Activated CD4-positive, alpha-beta memory T cell treated with anti-CD3 and anti-CD28 coated beads for 36 hours (primary cell): ENCODE measurements around the gene TMEM229B. TPM values are rescaled to one million over a fixed set of nuclear protein-coding genes. Genes with fewer than 3 reads are reported as not detected.

Experiments used
- CTCF ChIA-PET: fragments of 350-600 bp; sonication (Branson Sonifier 250); formaldehyde crosslinking; loops from one replicate; lab custom pipeline; 2021; ENCODE audit warnings: antibody characterized with exemption, inconsistent platforms; lab: Charles Lee
- POLR2A ChIA-PET: fragments of 350-600 bp; sonication (Branson Sonifier 250); formaldehyde crosslinking; loops from one replicate; lab custom pipeline; 2021; ENCODE audit warnings: antibody characterized with exemption; lab: Charles Lee
- DNase-seq: peaks from one replicate; pipeline ENCODE4 v3.0.0-alpha.2; 2020
- H3K27ac Mint-ChIP-seq: one replicate; pipeline ENCODE4 v1.8.0; 2021; ENCODE audit warnings: mixed read lengths
- H3K27me3 Mint-ChIP-seq: one replicate; pipeline ENCODE4 v1.8.0; 2021; ENCODE audit warnings: mixed read lengths
- H3K36me3 Mint-ChIP-seq: one replicate; pipeline ENCODE4 v1.8.0; 2021; ENCODE audit warnings: mixed read lengths
- H3K4me1 Mint-ChIP-seq: one replicate; pipeline ENCODE4 v1.8.0; 2021; ENCODE audit warnings: low read depth, mixed read lengths
- H3K4me3 Mint-ChIP-seq: one replicate; pipeline ENCODE4 v1.8.0; 2021; ENCODE audit warnings: mild to moderate bottlenecking, mixed read lengths
- H3K9me3 Mint-ChIP-seq: one replicate; pipeline ENCODE4 v1.8.0; 2021; ENCODE audit warnings: mixed read lengths
- intact Hi-C: fragments of 100-400 bp; cut with micrococcal nuclease; formaldehyde crosslinking; loops from one replicate; pipeline ENCODE4 v1.15.1; 2023
- total RNA-seq, 2 experiments: library from RNA; stranded (reverse); gene quantifications; one replicate each; pipeline ENCODE4 v1.2.3, GENCODE V29; 2021

TMEM229B gene
- total RNA-seq, 2 experiments from 2014 or later = 0.93 to 1.1 TPM

DNA sequence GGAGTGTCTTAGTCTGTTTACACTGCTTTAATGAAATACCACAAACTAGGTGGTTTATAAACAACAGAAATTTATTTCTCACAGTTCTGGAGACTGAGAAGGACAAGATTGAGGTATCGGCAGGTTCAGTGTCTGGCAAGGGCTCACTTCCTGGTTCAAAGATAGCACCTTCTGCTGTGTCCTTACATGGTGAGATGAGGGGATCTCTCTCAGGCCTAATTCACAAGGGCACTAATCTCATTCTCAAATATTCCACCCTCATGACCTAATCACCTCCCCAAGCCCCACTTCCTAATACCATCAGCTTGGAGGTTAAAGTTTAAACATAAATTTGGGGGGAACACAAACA lies 41.5 kb downstream of the TMEM229B start:
- Mint-ChIP-seq H3K9me3 (peaks cover 5% of the 10 kb centered on the region), H3K36me3 (no peaks in the 10 kb centered on the region), H3K4me3 (no peak overlapping the region), H3K27ac (no peak overlapping the region), H3K4me1 (no peaks in the 10 kb centered on the region), H3K27me3 (peaks cover 7% of the 10 kb centered on the region)
- no peak for DNase-seq
- ChIA-PET POLR2A (no interaction called here), CTCF (interaction anchor here (1.1 to 1.9 kb wide), 4 partner anchors 17 to 124 kb away, joined by 4 to 8 read pairs (median 6); no protein-coding TSS in a partner anchor)
- intact Hi-C loops = no loop called here

DNA sequence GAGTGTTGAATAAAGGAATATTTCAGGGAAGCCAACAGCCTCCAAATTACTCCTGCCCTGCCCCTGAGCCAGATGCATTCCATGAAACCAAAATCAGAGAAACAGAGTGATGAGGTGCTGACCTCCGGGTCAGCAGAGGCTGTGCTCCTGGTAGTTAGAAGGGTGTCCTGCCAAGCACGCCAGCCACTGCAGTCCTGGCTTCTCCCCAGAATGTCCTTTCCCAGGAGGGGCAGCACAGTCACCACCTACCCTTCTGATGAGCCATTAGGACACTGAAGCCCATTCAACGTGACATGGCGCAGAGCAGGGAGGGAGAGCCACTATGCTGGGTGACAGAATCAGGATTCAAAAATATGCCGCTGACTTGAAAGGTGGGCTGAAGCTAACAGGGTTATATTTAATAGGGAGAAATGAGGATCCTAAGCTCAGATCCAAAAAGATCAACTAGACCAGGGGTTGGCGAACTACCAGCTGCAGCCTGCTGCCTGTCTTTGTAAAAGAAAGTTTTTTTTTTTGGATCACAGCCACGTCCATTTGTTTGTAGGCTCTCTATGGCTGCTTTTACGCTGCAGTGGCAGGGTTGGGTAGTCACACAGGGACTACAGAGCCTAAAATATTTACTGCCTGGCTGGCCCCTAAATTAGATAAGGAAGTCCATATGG lies 42.0 kb downstream of the TMEM229B start:
- Mint-ChIP-seq H3K36me3 (no peaks in the 10 kb centered on the region), H3K9me3 (peaks cover 5% of the 10 kb centered on the region), H3K4me1 (no peaks in the 10 kb centered on the region), H3K27ac (no peak overlapping the region), H3K4me3 (no peak overlapping the region), H3K27me3 (peaks cover 7% of the 10 kb centered on the region)
- POLR2A ChIA-PET = no interaction called here
- intact Hi-C loops = no loop called here
- no peak for DNase-seq
- CTCF ChIA-PET = interaction anchor here (0.7 to 1.9 kb wide), 5 partner anchors 17 to 1193 kb away, joined by 3 to 8 read pairs (median 4); no protein-coding TSS in a partner anchor

DNA sequence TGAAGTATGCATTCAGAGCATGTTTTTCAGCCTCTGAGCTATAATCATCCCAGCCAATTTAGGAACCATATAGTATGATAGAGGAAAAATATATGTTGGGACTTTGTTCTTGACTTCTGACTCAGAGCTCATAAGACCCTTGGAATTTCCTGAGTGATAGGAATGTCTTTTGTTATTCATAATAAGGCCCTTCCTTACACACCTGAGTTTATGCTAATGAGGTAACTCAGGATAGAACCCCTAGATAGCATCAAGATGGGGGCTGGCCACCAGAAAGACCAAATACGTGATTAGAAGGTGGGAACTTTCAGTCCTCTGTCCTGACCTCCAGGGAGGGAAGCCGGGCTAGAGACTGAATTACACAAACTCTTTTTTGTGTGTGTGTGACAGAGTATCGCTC lies 44.1 kb downstream of the TMEM229B start:
- ChIA-PET POLR2A (interaction anchor here (0.6 kb wide), 1 partner anchor 55 kb away, joined by 3 read pairs; no protein-coding TSS in a partner anchor), CTCF (interaction anchor here (1.3 to 1.8 kb wide), 2 partner anchors 17 to 126 kb away, joined by 7 to 10 read pairs; no protein-coding TSS in a partner anchor)
- no peak for DNase-seq
- Mint-ChIP-seq H3K36me3 (no peaks in the 10 kb centered on the region), H3K4me3 (no peak overlapping the region), H3K27ac (no peak overlapping the region), H3K9me3 (no peaks in the 10 kb centered on the region), H3K4me1 (no peaks in the 10 kb centered on the region), H3K27me3 (peaks cover 7% of the 10 kb centered on the region)
- intact Hi-C loops = no loop called here

DNA sequence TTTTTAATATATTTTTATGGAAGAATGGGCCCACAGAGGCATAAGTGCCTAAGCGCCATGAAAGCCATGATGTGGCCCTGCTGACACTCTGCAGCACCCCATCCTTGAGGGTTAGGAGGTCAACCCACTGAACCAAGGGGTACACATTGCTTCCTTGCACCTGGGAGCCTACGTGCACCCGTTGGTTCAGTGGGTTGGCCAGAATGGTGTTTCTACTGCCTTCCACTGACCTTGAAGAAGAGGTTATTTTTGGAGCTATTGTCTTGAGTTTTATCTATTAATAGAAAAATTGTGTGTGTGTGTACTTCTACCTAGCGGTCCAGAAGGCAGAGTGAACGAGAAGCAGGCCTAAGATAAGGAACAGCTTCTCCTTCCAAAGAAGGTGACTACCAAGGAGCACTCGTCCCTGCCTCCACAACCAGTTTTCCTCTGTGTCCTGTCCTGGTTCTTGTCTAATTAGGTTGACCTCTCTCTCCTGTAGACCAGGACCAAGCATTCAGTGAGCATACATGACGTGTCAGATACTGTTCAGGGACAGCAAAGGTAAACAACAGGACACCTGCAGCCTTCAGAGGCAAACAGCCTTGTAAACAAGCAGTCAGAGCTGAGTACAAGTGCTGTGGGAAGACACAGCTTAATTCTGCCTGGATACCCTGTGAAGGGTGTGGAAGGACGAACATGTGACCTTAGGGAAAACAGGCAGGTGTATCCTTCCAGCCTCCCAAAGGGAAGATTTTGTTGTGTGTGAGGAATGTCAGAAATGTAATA lies 46.2 kb downstream of the TMEM229B start:
- H3K9me3 Mint-ChIP-seq = no peaks in the 10 kb centered on the region
- ChIA-PET POLR2A (no interaction called here), CTCF (interaction anchor here (0.9 to 1.5 kb wide), 3 partner anchors 15 to 165 kb away, joined by 3 to 4 read pairs (median 4); no protein-coding TSS in a partner anchor)
- no peak overlapping the region for H3K4me3 Mint-ChIP-seq
- intact Hi-C loops = no loop called here
- peaks cover 7% of the 10 kb centered on the region for H3K27me3 Mint-ChIP-seq
- H3K27ac Mint-ChIP-seq = no peak overlapping the region
- H3K4me1 Mint-ChIP-seq = no peaks in the 10 kb centered on the region
- no peaks in the 10 kb centered on the region for H3K36me3 Mint-ChIP-seq
- DNase-seq = no peak

DNA sequence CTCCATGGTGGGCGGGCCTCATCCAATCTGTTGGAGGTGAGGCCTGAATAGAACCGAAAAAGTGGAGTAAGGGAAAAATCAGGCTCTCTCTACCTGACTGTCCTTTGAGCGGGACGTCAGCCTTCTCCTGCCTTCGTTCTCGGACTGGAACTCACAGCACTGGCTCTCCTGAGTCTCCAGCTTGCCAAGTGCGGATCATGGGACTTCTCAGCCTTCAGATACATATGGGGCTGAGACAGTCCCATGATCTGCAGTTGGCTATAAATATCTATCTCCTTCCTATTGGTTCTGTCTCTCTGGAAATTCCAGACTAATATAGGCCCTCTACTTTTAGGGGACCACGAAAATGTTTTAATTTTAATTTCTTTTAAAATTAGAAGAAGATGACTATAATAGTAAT lies 46.8 kb downstream of the TMEM229B start:
- CTCF ChIA-PET = interaction anchor here (0.9 to 1.4 kb wide), 2 partner anchors 14 to 166 kb away, joined by 3 to 4 read pairs; no protein-coding TSS in a partner anchor
- Mint-ChIP-seq H3K27me3 (peaks cover 7% of the 10 kb centered on the region), H3K27ac (no peak overlapping the region), H3K4me3 (no peak overlapping the region), H3K9me3 (no peaks in the 10 kb centered on the region), H3K36me3 (no peaks in the 10 kb centered on the region), H3K4me1 (no peaks in the 10 kb centered on the region)
- intact Hi-C loops = no loop called here
- POLR2A ChIA-PET = no interaction called here
- DNase-seq = no peak

DNA sequence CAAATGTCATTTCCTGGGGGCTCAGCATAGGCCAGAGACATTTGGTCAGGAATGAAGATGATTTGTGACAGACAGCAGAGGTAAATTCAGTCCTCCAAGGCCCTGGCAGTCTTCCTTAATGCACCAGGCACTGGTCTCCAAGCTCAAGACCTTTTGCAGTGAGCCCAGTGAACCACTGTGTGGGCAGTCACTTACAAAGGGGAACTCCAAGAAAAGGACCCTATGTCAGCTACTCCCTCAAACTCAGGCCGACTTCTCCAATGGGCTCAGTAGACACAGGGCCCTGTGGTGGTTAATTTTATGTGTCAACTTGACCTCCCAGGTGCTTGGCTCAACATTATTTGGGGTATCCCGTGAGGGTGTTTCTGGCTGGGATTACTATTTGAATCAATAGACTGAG lies 47.3 kb downstream of the TMEM229B start:
- no peaks in the 10 kb centered on the region for H3K36me3 Mint-ChIP-seq
- intact Hi-C loops = no loop called here
- POLR2A ChIA-PET = no interaction called here
- H3K4me3 Mint-ChIP-seq = no peak overlapping the region
- peaks cover 7% of the 10 kb centered on the region for H3K27me3 Mint-ChIP-seq
- no peak for DNase-seq
- no peak overlapping the region for H3K27ac Mint-ChIP-seq
- H3K9me3 Mint-ChIP-seq = no peaks in the 10 kb centered on the region
- H3K4me1 Mint-ChIP-seq = no peaks in the 10 kb centered on the region
- CTCF ChIA-PET = no interaction called here

DNA sequence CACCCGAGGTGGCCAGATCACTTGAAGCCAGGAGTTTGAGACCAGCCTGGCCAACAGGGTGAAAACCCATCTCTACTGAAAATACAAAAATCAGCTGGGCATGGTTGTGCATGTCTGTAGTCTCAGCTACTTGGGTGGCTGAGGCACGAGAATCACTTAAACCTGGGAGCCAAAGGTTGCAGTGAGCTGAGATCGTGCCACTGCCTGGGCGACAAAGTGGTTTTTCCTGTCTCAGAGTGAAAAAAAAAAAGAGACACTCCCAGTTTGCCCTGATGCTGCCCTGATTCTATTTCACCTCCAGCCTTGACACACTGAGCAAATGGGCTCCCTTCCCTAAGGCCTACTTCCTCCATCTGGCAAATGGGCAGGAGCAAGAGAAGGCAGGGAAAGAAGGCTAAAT lies 48.0 kb downstream of the TMEM229B start:
- ChIA-PET POLR2A (no interaction called here), CTCF (interaction anchor here (5.3 kb wide), 1 partner anchor 14 kb away, joined by 23 read pairs; no protein-coding TSS in a partner anchor)
- Mint-ChIP-seq H3K36me3 (no peaks in the 10 kb centered on the region), H3K27ac (no peak overlapping the region), H3K9me3 (no peaks in the 10 kb centered on the region), H3K4me1 (no peaks in the 10 kb centered on the region), H3K4me3 (no peak overlapping the region), H3K27me3 (peaks cover 7% of the 10 kb centered on the region)
- intact Hi-C loops = no loop called here
- no peak for DNase-seq

DNA sequence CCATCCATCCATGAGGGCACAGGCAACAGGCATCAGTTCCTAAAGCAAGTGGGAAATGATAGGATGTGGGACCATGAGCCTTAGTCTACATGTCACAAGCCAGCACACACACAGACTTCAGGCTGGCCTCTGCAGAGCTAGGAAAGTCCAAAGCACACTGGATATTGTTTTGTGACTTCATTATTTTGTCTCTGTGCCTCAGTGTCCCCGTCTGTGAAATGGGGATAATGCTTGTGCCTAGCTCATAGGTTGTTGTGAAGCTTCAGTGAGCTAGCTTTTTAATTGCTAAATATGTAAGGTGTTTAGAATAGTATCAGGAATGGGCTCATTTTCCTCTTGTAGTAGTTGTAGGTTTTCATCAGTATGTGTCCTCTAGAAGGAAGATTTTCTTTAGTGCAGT lies 49.6 kb downstream of the TMEM229B start:
- Mint-ChIP-seq H3K4me3 (no peak overlapping the region), H3K4me1 (no peaks in the 10 kb centered on the region), H3K27ac (no peak overlapping the region), H3K36me3 (no peaks in the 10 kb centered on the region), H3K9me3 (no peaks in the 10 kb centered on the region), H3K27me3 (peaks cover 2% of the 10 kb centered on the region)
- CTCF ChIA-PET = interaction anchor here (1.1 to 5.3 kb wide), 3 partner anchors 12 to 132 kb away, joined by 3 to 23 read pairs (median 7); partner anchors contain the start of gene TMEM229B
- intact Hi-C loops = no loop called here
- DNase-seq = no peak
- POLR2A ChIA-PET = no interaction called here

DNA sequence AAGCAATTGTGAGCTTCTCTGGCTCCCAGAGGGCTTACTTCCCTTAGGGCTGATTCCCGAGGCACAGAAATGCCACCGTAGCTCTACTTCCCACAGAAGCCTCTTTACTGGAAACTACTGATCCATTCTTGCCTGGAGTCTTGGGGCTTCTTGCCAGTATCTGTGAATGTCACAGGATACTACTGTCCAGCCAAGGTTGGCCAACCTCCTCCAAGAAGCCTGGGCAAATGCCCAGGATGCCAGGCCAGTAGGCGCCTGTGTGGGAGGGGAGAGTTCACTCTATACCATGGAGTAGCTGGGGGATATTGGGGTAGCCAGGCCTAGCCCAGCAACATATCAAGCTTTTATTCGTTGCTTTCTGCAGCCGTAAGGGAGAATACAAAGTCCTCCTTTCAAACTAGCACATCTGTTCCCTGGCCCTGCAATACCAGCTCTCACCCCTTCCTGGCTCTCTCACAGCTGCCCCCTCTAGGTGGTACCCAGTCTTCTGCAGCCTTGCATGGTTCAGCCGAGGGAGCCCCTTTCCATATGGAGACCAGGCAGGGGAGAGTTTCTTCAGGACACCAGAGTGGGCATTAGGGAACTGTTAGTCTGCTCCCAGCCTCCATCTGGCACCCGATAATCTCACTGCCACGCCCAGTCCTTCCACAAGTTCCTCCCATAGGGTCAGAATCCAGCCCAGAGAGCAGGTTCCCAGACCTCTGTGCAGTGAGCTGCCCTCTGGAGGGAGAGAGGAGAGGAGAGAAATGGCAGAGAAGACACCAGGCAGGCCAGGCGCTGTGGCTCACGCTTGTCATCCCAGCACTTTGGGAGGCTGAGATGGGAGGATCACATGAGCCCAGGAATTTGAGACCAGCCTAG lies 52.3 kb downstream of the TMEM229B start:
- Mint-ChIP-seq H3K4me3 (no peak overlapping the region), H3K36me3 (no peaks in the 10 kb centered on the region), H3K9me3 (no peaks in the 10 kb centered on the region), H3K4me1 (no peaks in the 10 kb centered on the region), H3K27ac (no peak overlapping the region), H3K27me3 (no peaks in the 10 kb centered on the region)
- no peak for DNase-seq
- intact Hi-C loops = no loop called here
- ChIA-PET CTCF (interaction anchor here (0.6 to 5.3 kb wide), 3 partner anchors 9 to 283 kb away, joined by 3 to 23 read pairs (median 3); no protein-coding TSS in a partner anchor), POLR2A (no interaction called here)

DNA sequence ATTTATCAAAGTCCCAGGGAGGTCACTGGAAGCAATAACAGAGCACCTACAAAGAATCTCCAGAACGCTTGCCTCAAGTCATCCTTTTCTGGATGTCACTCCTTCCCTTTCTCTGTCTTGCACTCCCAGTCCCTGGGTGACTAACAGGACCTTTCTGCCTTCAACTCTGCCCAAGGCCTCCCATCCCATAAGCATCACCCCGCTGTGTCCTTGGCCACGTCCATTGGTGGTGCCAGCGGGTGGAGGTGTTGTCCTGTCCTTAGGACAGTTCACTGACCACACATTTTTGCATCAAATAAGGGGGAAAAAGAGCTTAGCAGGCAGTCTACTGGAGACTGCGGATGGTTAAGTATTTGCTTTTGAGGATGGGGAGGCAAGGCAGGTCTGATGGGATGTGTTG lies 52.9 kb downstream of the TMEM229B start:
- H3K27ac Mint-ChIP-seq = no peak overlapping the region
- POLR2A ChIA-PET = no interaction called here
- no peak for DNase-seq
- no peaks in the 10 kb centered on the region for H3K9me3 Mint-ChIP-seq
- H3K27me3 Mint-ChIP-seq = no peaks in the 10 kb centered on the region
- no peak overlapping the region for H3K4me3 Mint-ChIP-seq
- CTCF ChIA-PET = interaction anchor here (0.6 to 5.3 kb wide), 3 partner anchors 9 to 284 kb away, joined by 3 to 23 read pairs (median 3); no protein-coding TSS in a partner anchor
- H3K36me3 Mint-ChIP-seq = no peaks in the 10 kb centered on the region
- intact Hi-C loops = no loop called here
- H3K4me1 Mint-ChIP-seq = no peaks in the 10 kb centered on the region

DNA sequence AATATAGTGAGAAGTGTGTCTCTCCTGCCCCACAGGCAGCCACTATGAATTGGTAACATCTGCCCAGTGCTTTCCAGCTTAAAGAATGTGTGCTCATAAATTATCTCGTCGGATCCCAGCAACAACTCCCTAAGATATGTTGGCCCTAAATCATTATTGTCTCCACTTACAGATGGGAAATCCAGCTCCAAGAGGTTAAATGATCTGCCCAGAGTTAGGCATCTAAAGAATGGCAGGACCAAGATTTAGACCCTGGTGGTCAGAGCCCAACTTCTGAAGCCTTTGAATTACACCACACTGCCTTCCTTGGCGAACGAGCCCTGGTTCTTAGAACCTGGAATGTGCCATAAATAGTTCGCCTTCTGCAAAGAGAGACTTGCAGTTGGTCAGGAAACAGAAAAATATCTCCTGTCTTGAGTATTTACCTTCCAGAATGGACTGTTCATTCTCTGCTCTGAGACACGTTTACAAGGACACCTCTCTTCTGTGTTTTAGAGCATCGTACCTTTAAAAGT lies 56.4 kb downstream of the TMEM229B start:
- no peaks in the 10 kb centered on the region for H3K9me3 Mint-ChIP-seq
- POLR2A ChIA-PET = no interaction called here
- intact Hi-C loops = no loop called here
- no peaks in the 10 kb centered on the region for H3K4me1 Mint-ChIP-seq
- no peaks in the 10 kb centered on the region for H3K36me3 Mint-ChIP-seq
- DNase-seq = no peak
- CTCF ChIA-PET = interaction anchor here (0.7 to 12.9 kb wide), 3 partner anchors 17 to 140 kb away, joined by 3 to 249 read pairs (median 11); no protein-coding TSS in a partner anchor
- peaks cover 5% of the 10 kb centered on the region for H3K27me3 Mint-ChIP-seq
- no peak overlapping the region for H3K27ac Mint-ChIP-seq
- no peak overlapping the region for H3K4me3 Mint-ChIP-seq
